Smooth muscle cell (in vitro differentiated cells): ENCODE results near the gene ACTL7A. TPM values are rescaled to one million over a fixed set of nuclear protein-coding genes. Genes with fewer than 3 reads are reported as not detected.
A peak's percentile ranks its signal among the peaks of the same experiment; 100 is the strongest.

Source experiments
- DNase-seq: peaks from one replicate; lab custom pipeline; 2025; ENCODE audit not compliant: unreplicated experiment; lab: John Stamatoyannopoulos, UW
- H2AFZ ChIP-seq: fragments of 200-600 bp; sonication (generic); 2 replicates; pipeline ENCODE4 v1.6.0; 2016; ENCODE audit warnings: antibody characterized with exemption, low read depth, mild to moderate bottlenecking
- H3F3A ChIP-seq: fragments of 200-600 bp; sonication (generic); 2 replicates; pipeline ENCODE4 v1.6.0; 2017; ENCODE audit warnings: antibody characterized with exemption, low read depth
- H3K27ac ChIP-seq: fragments of 200-600 bp; sonication (generic); 2 replicates; pipeline ENCODE4 v1.5.1; 2016; ENCODE audit warnings: low read depth, mild to moderate bottlenecking
- H3K27me3 ChIP-seq: fragments of 200-600 bp; sonication (generic); 2 replicates; pipeline ENCODE4 v1.6.1; 2016; ENCODE audit warnings: low read depth, mild to moderate bottlenecking
- H3K36me3 ChIP-seq: fragments of 200-600 bp; sonication (generic); 2 replicates; pipeline ENCODE4 v1.5.1; 2016; ENCODE audit warnings: low read depth
- H3K4me1 ChIP-seq: fragments of 200-600 bp; sonication (generic); 2 replicates; pipeline ENCODE4 v1.5.1; 2016; ENCODE audit warnings: low read depth
- H3K4me2 ChIP-seq: fragments of 200-600 bp; sonication (generic); 2 replicates; pipeline ENCODE4 v1.6.0; 2016; ENCODE audit warnings: mild to moderate bottlenecking
- H3K4me3 ChIP-seq: fragments of 200-600 bp; sonication (generic); 2 replicates; pipeline ENCODE4 v1.5.1; 2016; ENCODE audit warnings: mild to moderate bottlenecking
- H3K79me2 ChIP-seq: fragments of 200-600 bp; sonication (generic); 2 replicates; pipeline ENCODE4 v1.6.0; 2016; ENCODE audit warnings: low read depth, mild to moderate bottlenecking
- H3K9ac ChIP-seq: fragments of 200-600 bp; sonication (generic); 2 replicates; pipeline ENCODE4 v1.6.0; 2016; ENCODE audit warnings: low read depth
- H3K9me3 ChIP-seq: fragments of 200-600 bp; sonication (generic); replicated peaks from 2 replicates; pipeline ENCODE4 v1.5.1; 2016; ENCODE audit warnings: low read depth
- H4K20me1 ChIP-seq: fragments of 200-600 bp; sonication (generic); 2 replicates; pipeline ENCODE4 v1.6.0; 2016; ENCODE audit warnings: low read depth
- CTCF ChIP-seq: fragments of 200-600 bp; sonication (generic); IDR thresholded peaks from 2 replicates; pipeline ENCODE4 v1.5.1; 2017; ENCODE audit warnings: borderline replicate concordance, mild to moderate bottlenecking, antibody characterized with exemption; ENCODE audit not compliant: insufficient read depth, poor library complexity, severe bottlenecking
- WGBS: methylation state at CpG from one replicate; pipeline ENCODE4 v1.1.7; 2016; ENCODE audit warnings: low lambda C conversion rate; 5-methylcytosine and 5-hydroxymethylcytosine counted together
- polyA plus RNA-seq: library from polyadenylated mRNA; unstranded; fragments of >200 nt; fragmentation: Nextera tagmentation; extraction: Ambion mirVana; gene quantifications from 2 replicates; pipeline ENCODE4 v1.2.1, GENCODE V29; 2016
- total RNA-seq: library from RNA; depleted of rRNA; stranded (reverse); fragments of >200 nt; gene quantifications from 2 replicates; pipeline ENCODE4 v1.2.3, GENCODE V29; 2014

The ACTL7A gene
- total and polyA plus RNA-seq, 2 experiments from 2014 or later, result not detected

DNA sequence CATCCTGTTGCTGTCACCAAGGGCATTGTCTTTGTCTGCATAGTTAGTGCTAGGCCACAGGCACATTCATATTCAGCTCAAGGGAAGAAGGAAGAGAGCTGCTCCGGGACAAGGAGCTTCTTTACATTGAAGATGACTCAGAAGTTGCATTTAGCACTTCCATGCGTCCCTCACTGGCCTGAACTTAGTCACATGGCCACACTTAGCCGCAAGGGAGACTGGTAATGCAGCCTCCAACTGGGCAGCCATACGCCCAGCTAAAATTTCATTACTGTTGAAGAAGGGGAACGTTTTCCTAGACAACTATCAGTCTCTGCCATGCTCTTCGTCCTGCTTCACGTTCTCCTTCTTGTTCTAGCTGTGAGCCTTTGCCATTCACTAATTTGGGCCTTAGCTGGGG is 26.2 kb upstream of the ACTL7A start:
- WGBS, result 58% methylated on average over 7 of the region's 7 CpGs
- DNase-seq, result no peak
- Histone ChIP-seq H3K9me3 (no peaks in the 10 kb centered on the region), H3K9ac (no peak overlapping the region), H3K79me2 (no peaks in the 10 kb centered on the region), H3K27ac (peak overlapping the region; percentile 67), H3F3A (peaks cover 3% of the 10 kb centered on the region), H3K27me3 (no peaks in the 10 kb centered on the region), H3K4me3 (no peak overlapping the region), H3K4me1 (peaks cover 21% of the 10 kb centered on the region), H2AFZ (no peak overlapping the region), H4K20me1 (no peaks in the 10 kb centered on the region), H3K36me3 (no peaks in the 10 kb centered on the region), H3K4me2 (peak overlapping the region; percentile 3)
- no peak for TF ChIP-seq CTCF

- no peak for DNase-seq
- H3F3A ChIP-seq, result peaks cover 3% of the 10 kb centered on the region
- H4K20me1 ChIP-seq, result no peaks in the 10 kb centered on the region
- no peak for TF ChIP-seq CTCF
- no peak overlapping the region for H3K4me3 ChIP-seq
- no peaks in the 10 kb centered on the region for H3K9me3 ChIP-seq
- WGBS, result 78% methylated on average over 9 of the region's 9 CpGs
- H3K36me3 ChIP-seq, result no peaks in the 10 kb centered on the region
- H2AFZ ChIP-seq, result no peak overlapping the region
- peak overlapping the region; percentile 56 for H3K4me2 ChIP-seq
- no peaks in the 10 kb centered on the region for H3K27me3 ChIP-seq
- H3K79me2 ChIP-seq, result no peaks in the 10 kb centered on the region
- peaks cover 21% of the 10 kb centered on the region for H3K4me1 ChIP-seq
- H3K27ac ChIP-seq, result peak overlapping the region; percentile 67
- H3K9ac ChIP-seq, result no peak overlapping the region
These were observed 25.7 kb upstream of the ACTL7A start for GRCh38 chr9:108836319-108836718.

- WGBS, result 27% methylated on average over 5 of the region's 5 CpGs
- Histone ChIP-seq H3K27ac (peak overlapping the region; percentile 67), H3K4me3 (no peak overlapping the region), H3K4me2 (peak overlapping the region; percentile 56), H3K36me3 (no peaks in the 10 kb centered on the region), H3K9me3 (no peaks in the 10 kb centered on the region), H3K9ac (no peak overlapping the region), H3K27me3 (no peaks in the 10 kb centered on the region), H4K20me1 (no peaks in the 10 kb centered on the region), H3K4me1 (peaks cover 21% of the 10 kb centered on the region), H3K79me2 (no peaks in the 10 kb centered on the region), H2AFZ (no peak overlapping the region), H3F3A (peaks cover 3% of the 10 kb centered on the region)
- no peak for TF ChIP-seq CTCF
- no peak for DNase-seq
These were observed 25.3 kb upstream of the ACTL7A start for GRCh38 chr9:108836781-108837180.

DNA sequence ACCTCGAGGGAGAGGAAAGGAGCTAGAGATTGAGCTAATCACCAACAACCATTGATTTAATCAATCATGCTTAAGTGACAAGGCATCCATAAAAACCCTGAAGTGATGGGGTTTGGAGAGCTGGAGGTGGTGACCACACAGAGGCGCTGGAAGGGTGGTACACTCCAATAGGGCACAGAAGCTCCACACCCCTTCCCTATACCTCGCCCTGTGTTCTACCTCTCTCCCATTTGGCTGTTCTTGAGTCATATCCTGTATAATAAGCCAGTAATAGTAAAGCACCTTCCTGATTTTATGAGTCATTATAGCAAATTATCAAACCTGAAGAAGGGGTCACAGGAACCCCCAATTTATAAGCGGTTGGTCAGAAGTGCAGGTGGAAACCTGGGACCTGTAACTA is 24.5 kb upstream of the ACTL7A start:
- TF ChIP-seq CTCF, result no peak
- DNase-seq, result no peak
- no peaks in the 10 kb centered on the region for H3K27me3 ChIP-seq
- H3K9ac ChIP-seq, result no peak overlapping the region
- H3K36me3 ChIP-seq, result no peaks in the 10 kb centered on the region
- peak overlapping the region; percentile 38 for H3K4me2 ChIP-seq
- peaks cover 21% of the 10 kb centered on the region for H3K4me1 ChIP-seq
- H3F3A ChIP-seq, result peaks cover 3% of the 10 kb centered on the region
- peak overlapping the region; percentile 67 for H3K27ac ChIP-seq
- no peaks in the 10 kb centered on the region for H3K79me2 ChIP-seq
- no peaks in the 10 kb centered on the region for H3K9me3 ChIP-seq
- H3K4me3 ChIP-seq, result no peak overlapping the region
- WGBS, result 90% methylated on average over 4 of the region's 4 CpGs
- H2AFZ ChIP-seq, result no peak overlapping the region
- H4K20me1 ChIP-seq, result no peaks in the 10 kb centered on the region
